ENCODE measurements around the gene GGNBP2.
"Not testable (repeated sequence)": the region's sequence is repeated elsewhere in the genome, so short reads cannot be mapped to it uniquely, and the experiment has no call there.

Gene GGNBP2

GRCh38 chr17:36544307-36545076 lies at the start of gene GGNBP2:
TSS of gene GGNBP2 (plus strand) at chr17:36544919. CDS start at chr17:36545725, 806 bp downstream.
- DNase-seq (ENCODE audit: low spot score) = peak; percentile 92

DNA sequence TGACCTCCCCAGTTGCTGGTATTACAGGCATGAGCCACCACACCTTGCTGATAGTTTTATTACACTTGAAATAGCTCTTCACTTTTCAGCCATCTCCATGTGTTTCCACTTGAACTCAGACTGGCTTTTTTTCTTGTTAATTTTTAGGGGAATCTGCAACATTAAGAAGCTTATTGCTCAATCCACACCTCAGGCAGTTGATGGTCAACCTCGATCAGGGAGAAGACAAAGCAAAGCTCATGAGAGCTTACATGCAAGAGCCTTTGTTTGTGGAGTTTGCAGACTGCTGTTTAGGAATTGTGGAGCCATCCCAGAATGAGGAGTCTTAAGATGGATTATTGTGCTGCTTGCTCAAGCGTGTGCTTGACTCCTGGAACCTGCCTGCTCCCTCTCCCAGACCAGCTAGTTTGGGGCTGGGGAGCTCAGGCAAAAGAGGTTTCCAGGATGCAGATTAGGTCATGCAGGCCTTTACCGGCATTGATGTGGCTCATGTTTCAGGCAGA lies 49.6 kb upstream of the GGNBP2 start:
- no peak for DNase-seq (ENCODE audit: low spot score)

GRCh38 chr17:36496018-36496789 lies 48.5 kb upstream of the GGNBP2 start:
- DNase-seq (ENCODE audit: low spot score) = no peak

DNA sequence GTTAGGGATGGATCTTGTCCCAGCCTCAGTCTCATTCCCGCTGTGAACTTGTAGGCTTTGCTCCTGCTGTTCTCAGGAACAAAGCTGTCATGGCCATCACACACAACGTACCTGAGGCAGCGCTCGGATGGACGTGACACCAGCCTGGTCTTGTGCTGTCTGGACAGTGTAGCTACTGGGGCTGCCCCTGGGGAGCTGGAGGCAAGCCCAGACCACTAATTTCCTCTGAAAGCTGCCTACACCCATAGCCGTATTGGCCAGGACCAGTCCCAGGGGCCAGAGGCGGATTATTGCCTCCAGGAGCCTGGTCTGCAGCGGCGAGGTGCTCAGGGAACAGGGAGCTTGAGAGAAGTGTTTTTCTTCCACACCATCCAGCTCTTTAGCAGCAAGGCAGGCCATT lies 46.6 kb upstream of the GGNBP2 start:
- DNase-seq (ENCODE audit: low spot score) = no peak

GRCh38 chr17:36498560-36499300 lies 46.0 kb upstream of the GGNBP2 start:
- no peak for DNase-seq (ENCODE audit: low spot score)

- no peak for DNase-seq (ENCODE audit: low spot score)
Measured at GRCh38 chr17:36500745-36501225, 43.9 kb upstream of the GGNBP2 start.

- DNase-seq (ENCODE audit: low spot score) = no peak
Measured at GRCh38 chr17:36501351-36501750, 43.4 kb upstream of the GGNBP2 start.

DNA sequence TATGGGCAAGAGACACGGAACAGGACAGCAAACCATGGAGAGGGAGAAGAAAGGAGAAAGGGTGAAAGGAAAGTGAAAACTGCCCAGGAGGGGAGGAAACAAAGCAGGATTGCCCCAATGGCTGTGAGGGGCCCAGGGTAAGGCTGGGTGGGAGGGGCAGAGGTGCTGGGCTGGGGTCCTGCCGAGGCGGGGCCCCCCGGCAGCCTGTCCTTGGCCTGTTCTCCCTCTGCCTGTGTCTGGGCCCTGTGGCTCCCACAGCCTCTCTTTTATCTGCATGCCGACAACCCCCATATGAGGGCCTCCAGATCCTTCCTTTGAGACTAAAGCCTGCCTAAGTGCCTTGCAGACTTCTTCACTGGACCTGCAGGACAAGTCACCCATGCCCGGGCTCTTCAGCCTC lies 42.8 kb upstream of the GGNBP2 start:
- DNase-seq (ENCODE audit: low spot score) = no peak

DNA sequence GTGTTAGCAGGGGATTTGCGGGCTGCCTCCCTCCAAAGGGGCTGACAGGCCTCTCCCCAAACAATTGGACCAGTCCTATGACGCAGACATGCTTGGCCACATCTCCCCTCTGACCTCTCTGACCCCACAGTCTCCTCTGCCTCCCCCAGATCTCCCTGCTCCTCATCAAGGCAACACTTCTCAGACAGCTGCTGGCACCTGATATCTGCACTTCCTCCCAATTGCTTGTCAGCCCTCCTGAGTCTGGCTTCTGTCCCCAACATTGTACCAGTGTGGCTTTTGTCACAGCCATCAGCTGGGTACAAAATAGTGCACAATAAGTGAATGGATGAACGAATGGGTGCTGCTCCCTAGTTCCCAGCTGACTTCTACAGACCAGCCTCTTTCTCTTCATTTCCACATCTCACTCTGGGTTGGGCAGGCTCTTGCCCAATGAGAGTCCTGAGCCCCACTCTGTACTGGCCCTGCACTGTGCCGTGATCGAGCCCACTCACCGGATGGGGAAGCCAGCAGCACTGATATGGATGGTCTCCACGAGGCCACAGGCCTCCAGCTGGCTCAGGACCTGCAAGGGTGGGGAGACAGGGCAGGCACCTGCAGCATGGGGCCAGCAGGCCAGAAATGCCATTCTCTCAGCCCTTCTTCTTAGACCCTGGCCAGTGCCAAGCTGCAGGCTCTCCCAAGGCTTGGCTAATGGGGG lies 41.1 kb upstream of the GGNBP2 start:
- no peak for DNase-seq (ENCODE audit: low spot score)

GRCh38 chr17:36504156-36504545 lies 40.6 kb upstream of the GGNBP2 start:
- no peak for DNase-seq (ENCODE audit: low spot score)

DNA sequence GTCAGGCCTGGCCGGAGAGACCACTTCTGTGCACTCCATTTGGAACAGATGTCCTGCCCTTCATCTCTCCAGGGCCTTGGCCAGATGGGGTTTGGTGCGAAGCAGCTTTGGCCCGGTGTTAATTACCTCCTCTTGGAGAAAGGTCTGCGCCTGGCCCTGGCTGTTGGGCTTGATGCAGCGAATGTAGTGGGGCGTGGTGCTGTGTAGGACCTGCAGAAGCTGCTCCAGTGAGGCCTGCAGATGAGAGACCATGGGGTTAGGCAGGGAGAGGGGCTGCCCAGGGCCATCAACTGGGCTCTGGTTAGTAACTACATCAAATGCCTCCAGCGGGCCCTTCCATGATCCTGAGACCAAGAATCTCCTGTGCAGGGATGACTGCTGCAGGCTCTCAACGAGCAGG lies 39.5 kb upstream of the GGNBP2 start:
- no peak for DNase-seq (ENCODE audit: low spot score)

DNA sequence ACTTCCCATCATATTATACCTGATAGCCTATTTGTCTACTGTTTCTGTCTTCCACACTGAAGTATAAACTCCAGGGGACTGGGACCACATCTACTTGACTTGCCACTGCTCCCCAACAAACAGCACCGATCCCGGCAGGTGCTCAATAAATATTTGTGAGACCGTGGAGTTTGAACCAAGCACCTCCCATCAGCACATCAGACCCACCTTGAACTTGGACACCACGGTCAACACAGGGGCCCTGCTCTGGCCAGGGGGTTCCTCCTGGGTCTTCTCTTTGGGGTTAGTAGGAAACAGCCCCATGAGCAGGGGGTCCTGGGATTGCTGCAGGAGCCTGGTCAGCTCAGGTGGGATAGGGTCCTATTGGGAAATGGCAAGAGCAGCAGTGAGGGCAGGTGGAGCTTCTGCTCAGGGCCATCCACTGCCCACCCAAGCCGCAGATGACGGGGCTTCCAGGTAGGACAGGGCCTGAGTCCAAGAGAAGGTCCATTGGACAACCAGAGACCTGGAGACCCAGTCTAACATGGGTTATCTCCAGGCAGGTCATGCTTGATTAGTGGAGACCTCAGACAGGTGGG lies 38.4 kb upstream of the GGNBP2 start:
- no peak for DNase-seq (ENCODE audit: low spot score)

DNA sequence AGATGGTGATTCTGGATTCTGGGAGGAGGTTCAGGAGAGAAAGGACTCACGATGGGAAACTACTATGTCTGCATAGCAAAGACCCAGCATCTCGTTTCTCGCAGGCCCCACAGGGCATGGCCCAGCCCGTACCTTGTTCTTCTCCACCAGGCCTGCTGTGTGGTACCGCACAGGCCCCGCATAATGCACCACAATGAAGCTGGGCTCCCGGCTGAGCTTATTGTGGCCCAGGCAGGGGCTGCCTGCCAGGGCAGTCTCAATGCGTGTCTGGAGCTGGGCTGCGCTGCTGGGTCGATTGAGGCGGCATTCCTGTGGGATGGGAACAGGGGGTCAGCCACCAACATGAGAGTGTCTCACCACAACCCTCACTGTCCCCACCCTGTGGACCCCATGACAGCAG lies 37.9 kb upstream of the GGNBP2 start:
- no peak for DNase-seq (ENCODE audit: low spot score)

- DNase-seq (ENCODE audit: low spot score) = no peak
Measured at GRCh38 chr17:36507266-36507665, 37.5 kb upstream of the GGNBP2 start.

GRCh38 chr17:36508439-36508838 lies 36.3 kb upstream of the GGNBP2 start:
- not testable (repeated sequence) for DNase-seq (ENCODE audit: low spot score)

DNA sequence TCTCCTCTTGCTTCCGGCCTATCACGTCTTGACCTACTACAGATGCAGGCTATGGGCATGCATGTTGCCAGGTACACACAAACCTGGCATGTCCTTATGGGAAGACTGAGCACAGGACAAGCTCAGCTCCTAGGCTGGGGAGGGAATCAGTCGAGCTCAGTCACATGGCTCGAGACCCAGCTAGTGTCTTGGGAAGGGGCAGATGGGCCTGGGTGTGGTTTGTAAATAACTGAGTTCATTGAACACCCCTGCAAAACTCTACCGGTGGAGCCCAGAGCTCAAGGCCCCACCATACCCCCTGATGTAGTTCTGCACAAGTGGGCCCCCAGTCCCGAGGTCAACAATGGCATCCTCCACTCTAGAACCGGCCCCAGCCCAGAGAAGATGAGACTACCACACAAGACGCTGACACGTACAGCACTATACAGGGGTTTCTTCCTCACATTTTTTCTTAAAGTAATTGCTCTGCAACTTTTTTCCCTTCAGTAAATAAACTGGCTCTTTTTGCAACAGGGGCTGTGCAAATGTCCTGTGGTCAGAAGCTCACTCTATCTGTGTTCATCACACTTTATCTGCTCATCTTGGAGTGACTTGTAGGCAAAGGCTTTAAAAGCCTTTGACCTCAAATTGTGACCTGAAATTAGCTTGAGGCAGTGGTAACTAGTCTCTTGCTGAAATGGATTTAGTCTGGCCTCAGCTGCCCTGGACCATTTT lies 35.3 kb upstream of the GGNBP2 start:
- no peak for DNase-seq (ENCODE audit: low spot score)

- DNase-seq (ENCODE audit: low spot score) = no peak
Measured at GRCh38 chr17:36510636-36511035, 34.1 kb upstream of the GGNBP2 start.

GRCh38 chr17:36511216-36511615 lies 33.5 kb upstream of the GGNBP2 start:
- DNase-seq (ENCODE audit: low spot score) = no peak

GRCh38 chr17:36512641-36513040 lies 32.1 kb upstream of the GGNBP2 start:
- no peak for DNase-seq (ENCODE audit: low spot score)

GRCh38 chr17:36514856-36515255 lies 29.9 kb upstream of the GGNBP2 start:
- no peak for DNase-seq (ENCODE audit: low spot score)

GRCh38 chr17:36515837-36516236 lies 28.9 kb upstream of the GGNBP2 start:
- DNase-seq (ENCODE audit: low spot score) = no peak

Measured in AG08395 (cell line).